IPS-18c (cell line): ENCODE measurements around the gene FAM163B.

Source experiments
- H3K4me3 ChIP-seq: 2 replicates; pipeline ENCODE4 v1.7.0; 2013; ENCODE audit warnings: low read depth, mild to moderate bottlenecking, low read length, moderate library complexity; ENCODE audit not compliant: insufficient read depth
- H3K9me3 ChIP-seq: one replicate; pipeline ENCODE4 v1.6.1; 2013; ENCODE audit warnings: mild to moderate bottlenecking, low read length, moderate library complexity; ENCODE audit not compliant: control insufficient read depth, insufficient read depth

Gene FAM163B

DNA sequence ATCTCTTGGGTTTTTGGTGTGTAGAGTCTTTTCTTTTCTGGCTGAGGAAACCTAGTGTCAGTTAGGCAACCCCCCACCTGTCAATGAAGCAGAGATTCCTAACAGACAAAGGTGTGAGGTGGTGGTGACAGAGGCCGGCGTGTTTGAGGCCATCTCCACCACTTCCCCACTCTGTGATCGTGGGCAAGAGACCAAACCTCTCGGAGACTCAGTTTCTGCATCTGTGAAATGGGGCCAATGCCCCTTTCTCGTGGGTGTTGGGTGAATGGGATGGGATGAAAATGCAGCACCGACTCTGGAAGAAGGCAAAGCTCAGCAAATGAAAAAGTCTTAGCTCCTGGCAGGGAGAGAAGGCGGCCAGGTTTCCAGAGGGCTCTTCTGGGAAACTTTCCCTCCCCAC is 807 bp downstream of the FAM163B start:
- H3K9me3 ChIP-seq, result no peaks in the 10 kb centered on the region
- no peak overlapping the region for H3K4me3 ChIP-seq

GRCh38 chr9:133607976-133608375 is 1.2 kb downstream of the FAM163B start:
- Histone ChIP-seq H3K4me3 (no peak overlapping the region), H3K9me3 (no peaks in the 10 kb centered on the region)

GRCh38 chr9:133607381-133607780 is 1.8 kb downstream of the FAM163B start:
- H3K4me3 ChIP-seq, result no peak overlapping the region
- no peaks in the 10 kb centered on the region for H3K9me3 ChIP-seq

DNA sequence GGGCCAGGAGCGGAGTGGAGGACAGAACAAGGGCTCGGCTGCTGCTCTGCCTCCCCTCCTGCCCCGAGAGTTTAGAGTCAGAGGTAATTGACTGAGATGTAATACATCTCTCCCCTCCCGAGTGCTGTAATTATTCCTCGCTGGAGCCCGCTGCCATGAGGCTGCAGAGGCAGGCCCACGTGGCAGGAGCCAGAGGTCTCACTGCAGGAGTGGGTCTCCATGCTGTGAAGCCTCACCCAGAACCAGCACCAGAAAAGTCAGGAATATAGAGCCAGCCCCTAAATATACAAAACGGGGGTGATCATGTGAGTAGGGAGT is 2.5 kb downstream of the FAM163B start:
- Histone ChIP-seq H3K9me3 (no peaks in the 10 kb centered on the region), H3K4me3 (no peak overlapping the region)

DNA sequence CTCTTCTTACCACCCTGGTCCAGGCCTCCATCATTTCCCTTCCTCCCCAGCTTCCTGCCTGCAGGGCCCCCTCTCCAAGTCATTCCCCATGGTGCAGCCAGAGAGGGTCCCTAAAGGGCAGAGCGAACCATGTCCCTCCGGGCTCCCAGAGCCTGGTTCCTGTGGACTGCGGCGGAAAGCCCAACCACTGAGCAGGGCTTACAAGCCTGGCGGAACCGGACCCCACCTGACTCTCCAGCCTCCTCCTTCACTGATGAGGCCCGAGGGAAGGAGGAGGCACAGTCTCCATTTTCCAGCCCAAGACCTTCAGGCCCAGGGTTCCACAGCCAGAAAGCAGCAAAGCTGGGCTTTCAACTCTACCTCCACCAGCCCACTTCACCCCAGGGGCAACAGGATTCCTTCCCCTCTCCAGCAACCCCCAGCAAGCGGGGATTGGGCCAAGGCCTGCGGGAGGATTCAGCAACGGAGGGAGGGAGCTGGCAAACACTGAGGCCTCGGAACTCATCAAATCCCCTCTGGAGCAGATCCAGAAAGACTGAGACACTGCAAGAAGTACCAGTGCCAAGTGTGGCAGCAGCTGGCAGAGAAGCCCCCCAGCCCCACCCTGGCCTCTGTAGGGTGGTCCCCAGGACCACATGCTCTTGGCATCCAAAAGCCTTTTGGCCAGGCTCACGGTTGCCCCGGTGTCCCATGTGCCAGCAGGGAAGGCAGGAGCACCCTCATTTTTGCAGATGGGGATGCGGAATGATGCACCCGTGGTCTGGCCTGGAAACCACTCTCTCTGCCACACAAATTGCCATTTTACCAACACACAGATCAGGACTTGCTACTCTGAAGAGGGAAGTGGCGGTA is 3.1 kb downstream of the FAM163B start:
- no peak overlapping the region for H3K4me3 ChIP-seq
- no peaks in the 10 kb centered on the region for H3K9me3 ChIP-seq

DNA sequence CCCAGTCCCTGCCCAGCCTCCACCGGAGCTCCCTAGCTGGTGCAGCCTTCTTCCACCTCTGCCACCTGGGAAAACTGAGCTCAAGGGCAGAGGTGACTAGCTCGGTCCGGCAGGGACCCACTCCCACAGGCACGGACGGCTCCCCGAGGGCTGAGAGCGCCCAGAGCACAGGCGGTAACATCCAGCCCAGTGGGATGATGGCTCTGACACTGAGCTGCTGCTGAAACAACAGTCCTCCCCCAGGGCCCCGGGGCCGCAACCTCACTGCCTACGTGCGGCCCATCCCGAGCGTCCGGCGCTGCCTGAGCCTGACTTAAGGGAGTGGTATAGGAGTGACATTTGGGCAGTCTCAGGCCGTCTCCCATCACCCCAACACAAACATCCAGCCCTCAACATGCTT is 3.7 kb downstream of the FAM163B start:
- H3K9me3 ChIP-seq, result no peaks in the 10 kb centered on the region
- H3K4me3 ChIP-seq, result no peak overlapping the region

DNA sequence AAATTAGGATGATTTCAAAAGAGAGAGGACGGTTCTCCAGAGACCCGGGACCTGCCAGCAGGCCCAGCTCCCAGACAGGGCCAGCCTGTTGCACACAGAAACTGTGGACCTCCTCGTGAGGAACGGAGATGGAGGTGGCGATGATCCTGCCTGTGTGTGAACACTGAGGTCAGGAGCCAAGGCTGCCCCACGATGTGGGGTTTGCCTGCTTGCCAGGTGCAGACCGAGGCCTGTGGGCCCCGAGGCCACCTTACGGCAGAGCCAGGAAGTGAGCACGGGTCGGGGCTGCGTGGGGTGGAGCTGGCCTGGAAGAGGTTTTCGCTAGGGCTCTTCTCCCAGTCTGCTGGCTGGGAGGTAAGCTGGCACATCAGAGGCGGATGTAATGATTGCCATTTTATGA is 4.3 kb downstream of the FAM163B start:
- Histone ChIP-seq H3K9me3 (no peaks in the 10 kb centered on the region), H3K4me3 (no peak overlapping the region)

- no peak overlapping the region for H3K4me3 ChIP-seq
- H3K9me3 ChIP-seq, result no peaks in the 10 kb centered on the region
Measured at GRCh38 chr9:133604214-133604613, 5.0 kb downstream of the FAM163B start.

- Histone ChIP-seq H3K9me3 (no peaks in the 10 kb centered on the region), H3K4me3 (no peak overlapping the region)
Measured at GRCh38 chr9:133603135-133603927, 5.9 kb downstream of the FAM163B start.

DNA sequence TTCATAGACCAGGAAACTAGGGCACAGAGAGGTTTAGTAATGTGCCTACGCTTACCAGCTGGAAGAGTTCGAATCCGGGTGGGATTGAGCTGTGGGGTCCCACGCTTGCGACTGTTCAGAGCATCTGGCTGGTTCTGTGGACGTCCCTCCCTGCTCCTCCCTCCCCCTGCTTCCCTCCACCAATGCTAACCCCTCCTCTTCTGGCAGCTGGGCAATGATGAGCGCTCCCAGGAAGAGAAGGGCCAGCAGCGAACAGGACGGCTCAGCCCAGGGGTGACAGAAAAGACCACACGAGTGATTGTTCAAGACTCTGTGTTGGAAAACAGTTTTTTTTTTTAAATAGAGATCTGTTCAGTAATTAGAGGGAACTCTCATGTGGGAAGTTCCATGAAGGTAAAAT is 6.9 kb downstream of the FAM163B start:
- no peaks in the 10 kb centered on the region for H3K9me3 ChIP-seq

GRCh38 chr9:133601746-133602145 is 7.4 kb downstream of the FAM163B start:
- Histone ChIP-seq H3K4me3 (no peak overlapping the region), H3K9me3 (no peaks in the 10 kb centered on the region)

More for the DNA sequence above, 6.9 kb downstream of the FAM163B start:
- H3K4me3 ChIP-seq, result no peak overlapping the region

GRCh38 chr9:133600739-133601138 is 8.4 kb downstream of the FAM163B start:
- Histone ChIP-seq H3K4me3 (no peak overlapping the region), H3K9me3 (no peaks in the 10 kb centered on the region)

DNA sequence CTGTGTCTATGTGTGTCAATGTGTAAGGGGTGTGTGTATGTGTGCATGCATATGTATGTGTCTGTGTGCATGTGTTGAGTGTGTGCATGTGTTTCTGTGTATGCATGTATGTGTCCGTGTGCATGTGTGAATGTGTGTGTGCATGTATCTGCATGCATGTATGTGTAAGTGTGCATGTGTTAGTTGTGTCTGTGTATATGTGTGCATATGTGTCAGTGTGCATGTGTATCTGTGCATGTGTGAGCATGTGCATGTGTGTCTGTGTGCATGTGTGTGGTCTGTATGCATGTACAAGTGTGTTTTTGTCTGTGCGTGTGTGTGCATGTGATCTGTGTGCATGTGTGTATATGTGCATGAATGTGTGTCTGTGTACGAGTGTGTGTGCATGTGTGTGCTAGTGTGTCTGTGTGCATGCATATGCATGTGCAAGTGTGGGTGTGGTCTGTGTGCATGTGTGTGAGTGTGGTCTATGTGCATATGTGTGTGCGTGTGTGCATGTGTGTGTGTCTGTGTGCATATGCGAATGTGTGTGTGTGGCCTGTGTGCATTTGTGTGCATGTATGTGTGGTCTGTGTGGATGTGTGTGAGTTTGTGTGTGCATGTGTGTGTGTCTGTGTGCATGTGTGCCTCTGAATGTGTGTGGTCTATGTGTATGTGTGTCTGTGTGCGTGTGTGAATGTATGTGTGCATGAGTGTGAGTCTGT is 9.6 kb downstream of the FAM163B start:
- Histone ChIP-seq H3K4me3 (no peak overlapping the region), H3K9me3 (no peaks in the 10 kb centered on the region)

DNA sequence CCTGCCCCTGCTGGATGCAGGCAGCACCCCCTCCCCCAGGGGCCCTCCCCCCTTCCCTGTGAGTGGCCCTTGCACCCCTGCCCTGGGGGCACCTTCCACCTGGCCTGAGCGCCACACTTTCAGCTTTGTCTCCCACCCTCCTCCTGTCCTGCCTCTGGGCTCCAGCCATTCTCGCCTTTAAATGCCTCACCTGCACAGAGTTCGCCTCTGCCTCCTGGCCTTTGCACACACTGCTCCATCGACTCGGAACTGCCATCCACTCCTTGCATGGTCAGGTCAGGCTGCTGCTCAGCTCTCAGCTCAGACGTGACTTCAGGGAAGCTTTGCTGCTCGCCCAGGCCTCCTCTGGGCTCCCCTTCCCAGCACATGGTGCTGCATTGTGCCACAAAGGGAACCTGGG is 10.2 kb downstream of the FAM163B start:
- no peaks in the 10 kb centered on the region for H3K9me3 ChIP-seq
- no peak overlapping the region for H3K4me3 ChIP-seq

- Histone ChIP-seq H3K9me3 (no peaks in the 10 kb centered on the region), H3K4me3 (no peak overlapping the region)
Measured at GRCh38 chr9:133597316-133597957, 11.8 kb downstream of the FAM163B start.

DNA sequence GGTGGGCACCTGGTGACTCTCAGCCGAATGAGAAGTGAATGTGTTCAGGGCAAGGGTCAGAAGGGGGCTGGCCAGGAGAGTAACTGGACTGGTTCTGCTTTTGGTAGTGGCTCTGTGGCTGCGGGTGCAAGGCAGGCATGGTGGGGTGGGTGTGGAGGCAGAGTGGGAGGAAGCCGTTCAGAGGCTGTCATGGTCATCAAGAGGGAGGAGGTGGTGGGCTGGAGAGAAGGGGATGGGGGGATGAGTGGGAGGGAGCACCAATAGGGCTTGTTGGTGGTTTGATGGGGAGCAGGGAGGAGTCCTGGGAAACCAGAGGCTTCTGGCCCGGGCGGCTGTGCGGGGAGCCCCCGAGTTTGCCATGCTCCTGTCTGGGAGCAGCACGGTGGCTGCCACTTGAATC is 13.3 kb downstream of the FAM163B start:
- H3K9me3 ChIP-seq, result no peaks in the 10 kb centered on the region

GRCh38 chr9:133594310-133594709 is 14.9 kb downstream of the FAM163B start:
- H3K9me3 ChIP-seq, result no peaks in the 10 kb centered on the region
- H3K4me3 ChIP-seq, result no peak overlapping the region

More for the DNA sequence above, 13.3 kb downstream of the FAM163B start:
- no peak overlapping the region for H3K4me3 ChIP-seq
